IMR-90 (cell line): ENCODE data around the gene RFTN1.

Experiments
- CEBPB ChIP-seq: IDR thresholded peaks from 2 replicates; pipeline ENCODE4 v1.6.1; 2012; ENCODE audit warnings: low read depth, low read length, improper control_type of control experiment
- CHD1 ChIP-seq: IDR thresholded peaks from 2 replicates; pipeline ENCODE4 v1.6.1; 2012; ENCODE audit warnings: low read depth, low read length, improper control_type of control experiment
- CTCF ChIP-seq: conservative IDR thresholded peaks from 2 replicates; pipeline ENCODE4 v1.5.1; 2012; ENCODE audit warnings: mild to moderate bottlenecking, low read depth, low read length, improper control_type of control experiment
- NFE2L2 ChIP-seq: fragments of 150-350 bp; IDR thresholded peaks from 2 replicates; pipeline ENCODE4 v1.6.1; 2016; ENCODE audit warnings: low read depth, mild to moderate bottlenecking, low read length

- TF ChIP-seq CTCF (no peak), CEBPB (no peak), NFE2L2 (no peak), CHD1 (no peak)
Observed at GRCh38 chr3:16383864-16384263, 129.6 kb downstream of the RFTN1 start.
